Epithelial cell of proximal tubule (primary cell): ENCODE measurements around the gene S100A1. TPM values are rescaled to one million over a fixed set of nuclear protein-coding genes. Genes with fewer than 3 reads are reported as not detected.

Experiments used
- DNase-seq: peaks from one replicate; pipeline ENCODE4 v3.0.0-alpha.2; 2011; ENCODE audit warnings: low read depth
- H3K4me3 ChIP-seq: 2 replicates; pipeline ENCODE4 v1.5.1; 2011; ENCODE audit warnings: low read depth, mild to moderate bottlenecking, low read length
- CTCF ChIP-seq: conservative IDR thresholded peaks from 2 replicates; pipeline ENCODE4 v1.5.1; 2012; ENCODE audit warnings: low read depth, mild to moderate bottlenecking, low read length
- total RNA-seq: library from RNA; depleted of rRNA; stranded (reverse); fragments of >200 nt; gene quantifications from 2 replicates; pipeline ENCODE4 v1.2.3, GENCODE V29; 2015

Gene S100A1
- total RNA-seq, 1 donor from 2014 or later = 16.5 TPM

GRCh38 chr1:153610811-153611301 is 17.4 kb upstream of the S100A1 start:
- TF ChIP-seq CTCF = no peak
- H3K4me3 ChIP-seq = peak overlapping the region; percentile 99
- no peak for DNase-seq

- no peak for DNase-seq
- H3K4me3 ChIP-seq = peak overlapping the region; percentile 99
Observed at GRCh38 chr1:153611356-153611755, 16.9 kb upstream of the S100A1 start.

GRCh38 chr1:153612111-153612754 is 16.0 kb upstream of the S100A1 start:
- TF ChIP-seq CTCF = no peak
- peak overlapping the region; percentile 99 for H3K4me3 ChIP-seq
- no peak for DNase-seq

More at GRCh38 chr1:153611356-153611755, 16.9 kb upstream of the S100A1 start:
- no peak for TF ChIP-seq CTCF

GRCh38 chr1:153612755-153613331 is 15.4 kb upstream of the S100A1 start, which contains the start of gene S100A16:
Gene S100A16 (minus strand): TSS chr1:153613137. CDS start chr1:153608151, 4,986 bp downstream.
- peak within 1 kb of the TSS; percentile 99 for H3K4me3 ChIP-seq
- no peak for DNase-seq
- TF ChIP-seq CTCF = no peak

- peak overlapping the region; percentile 99 for H3K4me3 ChIP-seq
- TF ChIP-seq CTCF = no peak
- no peak for DNase-seq
Observed at GRCh38 chr1:153613406-153613805, 14.8 kb upstream of the S100A1 start.

- no peak overlapping the region for H3K4me3 ChIP-seq
- no peak for DNase-seq
- TF ChIP-seq CTCF = peak; percentile 23
Observed at GRCh38 chr1:153614189-153614900, 13.9 kb upstream of the S100A1 start.
